HEK293 (cell line): Measurements from ENCODE around the gene SCFD2.

Experiments used
- CTCF ChIA-PET: fragments of 350-600 bp; formaldehyde crosslinking; extraction: SDS; loops from one replicate; lab custom pipeline; 2021; ENCODE audit warnings: antibody characterized with exemption; lab: Yijun Ruan, JAX
- POLR2A ChIA-PET: fragments of 300-600 bp; formaldehyde crosslinking; extraction: SDS; loops from one replicate; lab custom pipeline; 2020; ENCODE audit warnings: antibody characterized with exemption, inconsistent platforms; lab: Yijun Ruan, JAX
- H3K27ac ChIP-seq: fragments of 200-500 bp; sonication (Bioruptor generic); 2 replicates; pipeline ENCODE4 v1.5.1; 2014; ENCODE audit warnings: low read depth, low read length, control low read depth, inconsistent platforms; ENCODE audit errors: extremely low read depth
- H3K36me3 ChIP-seq, 2 experiments: fragments of 200-500 bp in 1 of 2; sonication (Bioruptor generic) in 1 of 2; 1 replicate in 1 of 2; 2 replicates in 1 of 2; pipeline ENCODE4 v1.5.1; 2014 to 2017; ENCODE audit warnings: inconsistent platforms in 2 of 2, low read length in 2 of 2; ENCODE audit not compliant: control insufficient read depth in 2 of 2, insufficient read depth in 1 of 2
- H3K4me1 ChIP-seq: fragments of 200-500 bp; sonication (Bioruptor generic); 2 replicates; pipeline ENCODE4 v1.5.1; 2014; ENCODE audit warnings: mild to moderate bottlenecking, low read length, inconsistent platforms; ENCODE audit not compliant: control insufficient read depth, insufficient read depth
- H3K4me3 ChIP-seq: 2 replicates; pipeline ENCODE4 v1.5.1; 2011; ENCODE audit warnings: low read depth, mild to moderate bottlenecking, control low read depth, low read length, moderate library complexity
- H3K9me3 ChIP-seq: fragments of 200-500 bp; sonication (Bioruptor generic); 2 replicates; pipeline ENCODE4 v1.5.1; 2014; ENCODE audit warnings: low read depth, low read length, inconsistent platforms; ENCODE audit not compliant: control insufficient read depth, insufficient read depth
- FEZF1 ChIP-seq: fragments of 450-650 bp; formaldehyde crosslinking; IDR thresholded peaks from 2 replicates; pipeline ENCODE4 v1.5.1; 2016; ENCODE audit warnings: missing biosample characterization, missing genetic modification characterization
- GLI2 ChIP-seq: fragments of 450-650 bp; formaldehyde crosslinking; IDR thresholded peaks from 2 replicates; pipeline ENCODE4; 2017; ENCODE audit warnings: missing biosample characterization, missing genetic modification characterization, low read depth, borderline replicate concordance
- OVOL3 ChIP-seq: fragments of 450-650 bp; formaldehyde crosslinking; IDR thresholded peaks from 2 replicates; pipeline ENCODE4 v1.5.1; 2016; ENCODE audit warnings: missing biosample characterization, missing genetic modification characterization
- PRDM6 ChIP-seq: fragments of 450-650 bp; formaldehyde crosslinking; IDR thresholded peaks from 2 replicates; pipeline ENCODE4 v1.5.1; 2017; ENCODE audit warnings: missing biosample characterization, missing genetic modification characterization
- SALL2 ChIP-seq: fragments of 450-650 bp; formaldehyde crosslinking; IDR thresholded peaks from 2 replicates; pipeline ENCODE4 v1.5.0; 2017; ENCODE audit warnings: missing biosample characterization, mild to moderate bottlenecking, missing genetic modification characterization, borderline replicate concordance
- SP2 ChIP-seq: fragments of 450-650 bp; formaldehyde crosslinking; IDR thresholded peaks from 2 replicates; pipeline ENCODE4 v1.5.1; 2016; ENCODE audit warnings: missing biosample characterization, missing genetic modification characterization
- WT1 ChIP-seq: fragments of 450-650 bp; formaldehyde crosslinking; IDR thresholded peaks from 2 replicates; pipeline ENCODE4 v1.5.1; 2016; ENCODE audit warnings: missing biosample characterization, missing genetic modification characterization
- ZBTB20 ChIP-seq: fragments of 450-650 bp; formaldehyde crosslinking; IDR thresholded peaks from 2 replicates; pipeline ENCODE4 v1.5.1; 2016; ENCODE audit warnings: missing biosample characterization, missing genetic modification characterization
- ZEB2 ChIP-seq: fragments of 450-650 bp; formaldehyde crosslinking; IDR thresholded peaks from 2 replicates; pipeline ENCODE4 v1.5.1; 2016; ENCODE audit warnings: missing biosample characterization, missing genetic modification characterization
- ZFP3 ChIP-seq: fragments of 450-650 bp; formaldehyde crosslinking; IDR thresholded peaks from 2 replicates; pipeline ENCODE4 v1.5.1; 2016; ENCODE audit warnings: low read depth, missing biosample characterization, missing genetic modification characterization
- ZNF133 ChIP-seq: fragments of 450-650 bp; formaldehyde crosslinking; IDR thresholded peaks from 2 replicates; pipeline ENCODE4 v1.5.1; 2016; ENCODE audit warnings: missing biosample characterization, missing genetic modification characterization
- ZNF302 ChIP-seq: fragments of 450-650 bp; formaldehyde crosslinking; IDR thresholded peaks from 2 replicates; pipeline ENCODE4 v1.5.1; 2016; ENCODE audit warnings: missing biosample characterization, missing genetic modification characterization, low read depth
- ZNF335 ChIP-seq: fragments of 450-650 bp; formaldehyde crosslinking; conservative IDR thresholded peaks from 2 replicates; pipeline ENCODE4 v1.5.1; 2016; ENCODE audit warnings: missing biosample characterization, missing genetic modification characterization
- ZNF416 ChIP-seq: fragments of 450-650 bp; formaldehyde crosslinking; IDR thresholded peaks from 2 replicates; pipeline ENCODE4 v1.5.1; 2016; ENCODE audit warnings: missing biosample characterization, missing genetic modification characterization
- ZNF423 ChIP-seq: fragments of 450-650 bp; formaldehyde crosslinking; IDR thresholded peaks from 2 replicates; pipeline ENCODE4 v1.5.1; 2016; ENCODE audit warnings: missing biosample characterization, missing genetic modification characterization
- ZNF449 ChIP-seq: fragments of 450-650 bp; formaldehyde crosslinking; IDR thresholded peaks from 2 replicates; pipeline ENCODE4 v1.5.1; 2017; ENCODE audit warnings: missing biosample characterization, mild to moderate bottlenecking, missing genetic modification characterization, moderate library complexity
- ZNF488 ChIP-seq: fragments of 450-650 bp; formaldehyde crosslinking; IDR thresholded peaks from 2 replicates; pipeline ENCODE4 v1.5.1; 2016; ENCODE audit warnings: missing biosample characterization, missing genetic modification characterization
- ZNF521 ChIP-seq: fragments of 450-650 bp; formaldehyde crosslinking; IDR thresholded peaks from 2 replicates; pipeline ENCODE4 v1.5.1; 2017; ENCODE audit warnings: missing biosample characterization, mild to moderate bottlenecking, missing genetic modification characterization
- ZNF530 ChIP-seq: fragments of 450-650 bp; formaldehyde crosslinking; IDR thresholded peaks from 2 replicates; pipeline ENCODE4 v1.5.1; 2016; ENCODE audit warnings: low read depth, missing biosample characterization, missing genetic modification characterization
- ZNF600 ChIP-seq: fragments of 450-650 bp; formaldehyde crosslinking; IDR thresholded peaks from 2 replicates; pipeline ENCODE4 v1.5.1; 2016; ENCODE audit warnings: missing biosample characterization, missing genetic modification characterization
- ZNF658 ChIP-seq: fragments of 450-650 bp; formaldehyde crosslinking; IDR thresholded peaks from 2 replicates; pipeline ENCODE4; 2016; ENCODE audit warnings: missing biosample characterization, missing genetic modification characterization
- ZNF785 ChIP-seq: fragments of 450-650 bp; formaldehyde crosslinking; IDR thresholded peaks from 2 replicates; pipeline ENCODE4 v1.5.1; 2016; ENCODE audit warnings: missing biosample characterization, missing genetic modification characterization
- ZNF792 ChIP-seq: fragments of 450-650 bp; formaldehyde crosslinking; IDR thresholded peaks from 2 replicates; pipeline ENCODE4 v1.5.1; 2016; ENCODE audit warnings: missing biosample characterization, missing genetic modification characterization
- ZNF837 ChIP-seq: fragments of 450-650 bp; formaldehyde crosslinking; IDR thresholded peaks from 2 replicates; pipeline ENCODE4 v1.5.1; 2016; ENCODE audit warnings: missing biosample characterization, missing genetic modification characterization
- ZNF843 ChIP-seq: fragments of 450-650 bp; formaldehyde crosslinking; IDR thresholded peaks from 2 replicates; pipeline ENCODE4 v1.5.1; 2016; ENCODE audit warnings: missing biosample characterization, missing genetic modification characterization
- ZSCAN23 ChIP-seq: fragments of 450-650 bp; formaldehyde crosslinking; IDR thresholded peaks from 2 replicates; pipeline ENCODE4 v1.5.1; 2016; ENCODE audit warnings: missing biosample characterization, missing genetic modification characterization
- ZXDB ChIP-seq: fragments of 450-650 bp; formaldehyde crosslinking; IDR thresholded peaks from 2 replicates; pipeline ENCODE4 v1.5.1; 2016; ENCODE audit warnings: missing biosample characterization, missing genetic modification characterization
- TF ChIP-seq, protein P1 (sequence below): fragments of 450-650 bp; formaldehyde crosslinking; IDR thresholded peaks from 2 replicates; pipeline ENCODE4 v1.5.1; 2017; ENCODE audit warnings: missing biosample characterization, missing genetic modification characterization

SCFD2 gene

GRCh38 chr4:53322696-53323095 is 43.2 kb downstream of the SCFD2 start:
- Histone ChIP-seq H3K36me3 (no peaks in the 10 kb centered on the region), H3K27ac (no peak overlapping the region), H3K4me3 (no peak overlapping the region), H3K4me1 (peaks cover 3% of the 10 kb centered on the region; the same call in 1 of the 2 replicates), H3K9me3 (no peaks in the 10 kb centered on the region)
- ChIA-PET POLR2A (interaction anchor here (0.9 kb wide), 1 partner anchor 611 kb away, joined by 3 read pairs; no protein-coding TSS in a partner anchor), CTCF (no interaction called here)
- TF ChIP-seq FEZF1 (tag by site-specific recombination): peak; percentile 44; the same call in 1 of the 2 replicates
- TF ChIP-seq ZNF133 (tag by site-specific recombination): no peak
- TF ChIP-seq ZNF843 (tag by site-specific recombination): 0 out of 2 replicates have a peak, but pooled peaks have one; percentile 38
- no peak for TF ChIP-seq ZNF488 (tag by site-specific recombination)
- TF ChIP-seq, protein P1, sequence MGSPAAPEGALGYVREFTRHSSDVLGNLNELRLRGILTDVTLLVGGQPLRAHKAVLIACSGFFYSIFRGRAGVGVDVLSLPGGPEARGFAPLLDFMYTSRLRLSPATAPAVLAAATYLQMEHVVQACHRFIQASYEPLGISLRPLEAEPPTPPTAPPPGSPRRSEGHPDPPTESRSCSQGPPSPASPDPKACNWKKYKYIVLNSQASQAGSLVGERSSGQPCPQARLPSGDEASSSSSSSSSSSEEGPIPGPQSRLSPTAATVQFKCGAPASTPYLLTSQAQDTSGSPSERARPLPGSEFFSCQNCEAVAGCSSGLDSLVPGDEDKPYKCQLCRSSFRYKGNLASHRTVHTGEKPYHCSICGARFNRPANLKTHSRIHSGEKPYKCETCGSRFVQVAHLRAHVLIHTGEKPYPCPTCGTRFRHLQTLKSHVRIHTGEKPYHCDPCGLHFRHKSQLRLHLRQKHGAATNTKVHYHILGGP (tag by site-specific recombination): peak; percentile 66
- TF ChIP-seq ZEB2 (tag by site-specific recombination): no peak
- no peak for TF ChIP-seq ZBTB20 (tag by site-specific recombination)
- TF ChIP-seq PRDM6 (tag by site-specific recombination): peak; percentile 44
- TF ChIP-seq ZXDB (tag by site-specific recombination): 0 out of 2 replicates have a peak, but pooled peaks have one; percentile 19

- TF ChIP-seq ZNF449: no peak
- TF ChIP-seq ZNF521 (tag by site-specific recombination): no peak
- TF ChIP-seq ZNF302 (tag by site-specific recombination): no peak
- TF ChIP-seq OVOL3: no peak
- no peak for TF ChIP-seq GLI2 (tag by site-specific recombination)
- TF ChIP-seq ZNF423 (tag by site-specific recombination): no peak
- TF ChIP-seq ZNF792 (tag by site-specific recombination): no peak
- no peak for TF ChIP-seq ZNF658
- TF ChIP-seq SP2: no peak
- TF ChIP-seq ZNF530 (tag by site-specific recombination): no peak
- no peak for TF ChIP-seq SALL2 (tag by site-specific recombination)
- TF ChIP-seq ZNF837 (tag by site-specific recombination): no peak
- TF ChIP-seq ZNF785: no peak
- TF ChIP-seq ZNF335 (tag by site-specific recombination): no peak
- TF ChIP-seq ZNF416 (tag by site-specific recombination): no peak
- no peak for TF ChIP-seq ZFP3 (tag by site-specific recombination)
- no peak for TF ChIP-seq ZSCAN23
- TF ChIP-seq ZNF600 (tag by site-specific recombination): no peak
- no peak for TF ChIP-seq WT1 (tag by site-specific recombination)
Measured at GRCh38 chr4:53321984-53322289, 43.9 kb downstream of the SCFD2 start.

More at GRCh38 chr4:53321984-53322289, 43.9 kb downstream of the SCFD2 start:
- Histone ChIP-seq H3K4me1 (peaks cover 3% of the 10 kb centered on the region; the same call in 1 of the 2 replicates), H3K9me3 (no peaks in the 10 kb centered on the region), H3K36me3 (no peaks in the 10 kb centered on the region), H3K27ac (no peak overlapping the region), H3K4me3 (no peak overlapping the region)
- CTCF ChIA-PET: no interaction called here
- POLR2A ChIA-PET: no interaction called here
